Natural killer cell treated with Interleukin-12 subunit alpha and Interleukin-12 subunit beta and Interleukin-15 and Interleukin-18, amount 100 ng/mL, for 72 hours (primary cell): ENCODE data around the gene PIAS1. TPM values are rescaled to one million over a fixed set of nuclear protein-coding genes. Genes with fewer than 3 reads are reported as not detected.
A peak's percentile ranks its signal among the peaks of the same experiment; 100 is the strongest.
"Not testable (repeated sequence)": the region's sequence is repeated elsewhere in the genome, so short reads cannot be mapped to it uniquely, and the experiment has no call there.

Experiments used
- ATAC-seq, 2 donors: fragments of 150-1000 bp; cut with Tn5 transposase in 1 of 2; sonication (Bioruptor Pico), chemical (Tn5 transposase) in 1 of 2; 2 replicates each; pipeline ENCODE4 v1.10.0; 2021
- DNase-seq: peaks from one replicate; pipeline ENCODE4 v3.0.0; 2022; ENCODE audit warnings: low spot score
- H3K27ac Mint-ChIP-seq, 2 donors: 1 replicate in 1 of 2; 2 replicates in 1 of 2; pipeline ENCODE4 v1.8.0; 2022; ENCODE audit warnings: mixed read lengths in 2 of 2, mild to moderate bottlenecking in 1 of 2, moderate library complexity in 1 of 2
- H3K27me3 Mint-ChIP-seq, 2 donors: 1 replicate in 1 of 2; 2 replicates in 1 of 2; pipeline ENCODE4 v1.8.0; 2022; ENCODE audit warnings: mixed read lengths in 2 of 2
- H3K36me3 Mint-ChIP-seq: one replicate; pipeline ENCODE4 v1.8.0; 2022; ENCODE audit warnings: mixed read lengths
- H3K4me1 Mint-ChIP-seq, 2 donors: 1 replicate in 1 of 2; 2 replicates in 1 of 2; pipeline ENCODE4 v1.8.0; 2022; ENCODE audit warnings: low read depth in 2 of 2, mixed read lengths in 2 of 2, mild to moderate bottlenecking in 1 of 2
- H3K4me3 Mint-ChIP-seq: one replicate; pipeline ENCODE4 v1.8.0; 2022; ENCODE audit warnings: mixed read lengths
- H3K9me3 Mint-ChIP-seq: 2 replicates; pipeline ENCODE4 v1.8.0; 2022; ENCODE audit warnings: mixed read lengths
- total RNA-seq, 2 donors: library from RNA; stranded (reverse); gene quantifications; one replicate each; pipeline ENCODE4 v1.2.3, GENCODE V29; 2022

Gene PIAS1
- 10 to 100 TPM; 35.0 to 50.4 TPM for total RNA-seq

GRCh38 chr15:68053701-68054627, at the start of gene PIAS1:
PIAS1 (plus strand) TSS chr15:68054315; CDS start chr15:68054327, 12 bp downstream.
- H3K27ac Mint-ChIP-seq, result peak within 1 kb of the TSS; percentile 86
- ATAC-seq (peak; percentile 99), DNase-seq (peak; percentile 96)
- H3K4me1 Mint-ChIP-seq, result peaks cover 27 to 43% of the 10 kb centered on the region in 2 donors
- peak within 1 kb of the TSS; percentile 99 for H3K4me3 Mint-ChIP-seq
- H3K9me3 Mint-ChIP-seq, result no peaks in the 10 kb centered on the region
- H3K27me3 Mint-ChIP-seq, result peaks cover 0 to under 1% of the 10 kb centered on the region in 2 donors
- peaks cover 5% of the 10 kb centered on the region for H3K36me3 Mint-ChIP-seq

- H3K4me3 Mint-ChIP-seq, DNase-seq, H3K4me1 Mint-ChIP-seq, ATAC-seq, H3K9me3 Mint-ChIP-seq, H3K27ac Mint-ChIP-seq: not testable (repeated sequence)
- Mint-ChIP-seq H3K36me3 (peaks cover 11% of the 10 kb centered on the region), H3K27me3 (peaks cover 16 to 32% of the 10 kb centered on the region in 2 donors)
Measured at GRCh38 chr15:68007642-68008041, 46.5 kb upstream of the PIAS1 start.

GRCh38 chr15:68010361-68011153, 43.6 kb upstream of the PIAS1 start:
- Mint-ChIP-seq H3K27me3 (peaks cover 18 to 38% of the 10 kb centered on the region in 2 donors), H3K4me3 (no peak overlapping the region), H3K27ac (no peak overlapping the region), H3K4me1 (no peaks in the 10 kb centered on the region), H3K9me3 (peaks cover 3% of the 10 kb centered on the region), H3K36me3 (peaks cover 11% of the 10 kb centered on the region)
- ATAC-seq, result no peak
- no peak for DNase-seq

GRCh38 chr15:68012911-68013310, 41.2 kb upstream of the PIAS1 start:
- H3K4me1 Mint-ChIP-seq, result no peaks in the 10 kb centered on the region
- H3K27ac Mint-ChIP-seq, result no peak overlapping the region
- ATAC-seq, result no peak
- DNase-seq, result no peak
- peaks cover 5% of the 10 kb centered on the region for H3K36me3 Mint-ChIP-seq
- H3K9me3 Mint-ChIP-seq, result peaks cover 3% of the 10 kb centered on the region
- H3K4me3 Mint-ChIP-seq, result no peak overlapping the region
- H3K27me3 Mint-ChIP-seq, result peaks cover 20 to 36% of the 10 kb centered on the region in 2 donors

- no peak for DNase-seq
- H3K4me1 Mint-ChIP-seq, result no peaks in the 10 kb centered on the region
- no peaks in the 10 kb centered on the region for H3K36me3 Mint-ChIP-seq
- H3K9me3 Mint-ChIP-seq, result no peaks in the 10 kb centered on the region
- H3K27ac Mint-ChIP-seq, result no peak overlapping the region
- no peak for ATAC-seq
- H3K27me3 Mint-ChIP-seq, result peaks cover 12 to 23% of the 10 kb centered on the region in 2 donors
- H3K4me3 Mint-ChIP-seq, result no peak overlapping the region
Measured at GRCh38 chr15:68014219-68014618, 39.9 kb upstream of the PIAS1 start.

GRCh38 chr15:68015244-68015643, 38.9 kb upstream of the PIAS1 start:
- H3K27me3 Mint-ChIP-seq, result peaks cover 13 to 14% of the 10 kb centered on the region in 2 donors
- no peaks in the 10 kb centered on the region for H3K36me3 Mint-ChIP-seq
- no peak for ATAC-seq
- no peak for DNase-seq
- no peak overlapping the region for H3K4me3 Mint-ChIP-seq
- H3K4me1 Mint-ChIP-seq, result no peaks in the 10 kb centered on the region
- no peak overlapping the region for H3K27ac Mint-ChIP-seq
- no peaks in the 10 kb centered on the region for H3K9me3 Mint-ChIP-seq

GRCh38 chr15:68017201-68017600, 36.9 kb upstream of the PIAS1 start:
- ATAC-seq (no peak), DNase-seq (no peak)
- Mint-ChIP-seq H3K9me3 (no peaks in the 10 kb centered on the region), H3K27me3 (peaks cover 13 to 14% of the 10 kb centered on the region in 2 donors), H3K4me3 (no peak overlapping the region), H3K36me3 (no peaks in the 10 kb centered on the region), H3K27ac (no peak overlapping the region), H3K4me1 (no peaks in the 10 kb centered on the region)

- no peaks in the 10 kb centered on the region for H3K9me3 Mint-ChIP-seq
- no peak overlapping the region for H3K4me3 Mint-ChIP-seq
- H3K27ac Mint-ChIP-seq, result no peak overlapping the region
- H3K4me1 Mint-ChIP-seq, result no peaks in the 10 kb centered on the region
- no peak for DNase-seq
- no peak for ATAC-seq
- H3K27me3 Mint-ChIP-seq, result peaks cover 5 to 9% of the 10 kb centered on the region in 2 donors
- H3K36me3 Mint-ChIP-seq, result no peaks in the 10 kb centered on the region
Measured at GRCh38 chr15:68018797-68019444, 35.2 kb upstream of the PIAS1 start.

GRCh38 chr15:68019814-68020525, 34.1 kb upstream of the PIAS1 start:
- H3K36me3 Mint-ChIP-seq, result no peaks in the 10 kb centered on the region
- H3K27ac Mint-ChIP-seq, result no peak overlapping the region
- no peak overlapping the region for H3K4me3 Mint-ChIP-seq
- no peaks in the 10 kb centered on the region for H3K4me1 Mint-ChIP-seq
- no peak for DNase-seq
- ATAC-seq, result no peak
- H3K27me3 Mint-ChIP-seq, result peaks cover 0 to 5% of the 10 kb centered on the region in 2 donors
- no peaks in the 10 kb centered on the region for H3K9me3 Mint-ChIP-seq

- Mint-ChIP-seq H3K27me3 (peaks cover 0 to 5% of the 10 kb centered on the region in 2 donors), H3K9me3 (no peaks in the 10 kb centered on the region)
Measured at GRCh38 chr15:68020685-68021084, 33.4 kb upstream of the PIAS1 start.

GRCh38 chr15:68022061-68022460, 32.1 kb upstream of the PIAS1 start:
- no peaks in the 10 kb centered on the region for H3K36me3 Mint-ChIP-seq
- no peak for ATAC-seq
- H3K9me3 Mint-ChIP-seq, result no peaks in the 10 kb centered on the region
- DNase-seq, result no peak
- H3K27me3 Mint-ChIP-seq, result peaks cover 0 to 5% of the 10 kb centered on the region in 2 donors
- H3K4me1 Mint-ChIP-seq, result no peaks in the 10 kb centered on the region
- no peak overlapping the region for H3K27ac Mint-ChIP-seq
- H3K4me3 Mint-ChIP-seq, result no peak overlapping the region

More at GRCh38 chr15:68020685-68021084, 33.4 kb upstream of the PIAS1 start:
- Mint-ChIP-seq H3K36me3 (no peaks in the 10 kb centered on the region), H3K4me1 (no peaks in the 10 kb centered on the region), H3K27ac (no peak overlapping the region), H3K4me3 (no peak overlapping the region)
- ATAC-seq (no peak), DNase-seq (no peak)

- DNase-seq (no peak), ATAC-seq (no peak)
- Mint-ChIP-seq H3K27me3 (peaks cover 7% of the 10 kb centered on the region in 2 donors), H3K4me3 (no peak overlapping the region), H3K27ac (no peak overlapping the region), H3K9me3 (no peaks in the 10 kb centered on the region), H3K36me3 (no peaks in the 10 kb centered on the region), H3K4me1 (no peaks in the 10 kb centered on the region)
Measured at GRCh38 chr15:68023307-68024101, 30.6 kb upstream of the PIAS1 start.
